HG03159 (cell line): Measurements from ENCODE around the gene SLITRK5.

Experiments
- ATAC-seq: cut with Tn5 transposase; IDR thresholded peaks from one replicate; pipeline ENCODE4 v1.9.1; 2021; ENCODE audit warnings: mild to moderate bottlenecking, moderate library complexity; ENCODE audit not compliant: unreplicated experiment

Gene SLITRK5

DNA sequence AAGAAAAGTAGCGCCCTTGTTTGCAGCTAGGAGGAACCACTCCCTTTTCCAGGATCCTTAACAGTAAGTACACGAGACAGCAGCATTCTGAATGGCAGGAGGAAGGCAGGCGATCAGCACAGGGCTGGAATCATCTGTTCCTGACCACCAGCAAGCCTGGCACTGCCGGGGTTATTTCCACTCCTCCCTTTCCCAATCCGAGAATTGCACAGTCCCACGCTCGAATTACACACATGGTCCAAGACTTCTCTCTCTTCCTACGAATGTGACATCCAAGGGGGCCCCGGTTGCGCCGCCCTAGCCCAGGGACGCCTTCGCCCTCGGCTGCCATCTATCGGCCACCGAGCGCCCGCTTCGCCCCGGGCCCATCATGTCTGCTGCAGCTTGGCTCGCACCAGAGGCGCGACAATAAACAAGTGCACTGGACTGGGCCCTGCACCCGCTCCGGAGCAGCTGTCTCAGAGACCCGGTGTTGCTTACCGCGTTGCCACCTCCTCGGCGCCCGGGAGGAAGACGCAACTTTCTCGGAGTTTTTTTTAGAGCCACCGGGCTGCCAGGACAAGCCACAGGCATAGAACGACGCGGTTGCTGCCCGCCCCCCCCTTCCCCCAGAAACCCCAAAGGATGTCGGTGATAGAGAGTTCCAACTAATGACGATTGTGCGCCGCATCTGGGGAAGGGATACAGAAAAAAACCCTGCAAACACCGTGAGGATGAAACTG is at the start of gene SLITRK5:
TSS of gene SLITRK5 (plus strand) at position 341 of the 722 bp plus-strand sequence. CDS start 4,018 bp downstream, outside the sequence.
- peak; percentile 92 for ATAC-seq

GRCh38 chr13:87622971-87623370 is 48.2 kb upstream of the SLITRK5 start:
- no peak for ATAC-seq

- ATAC-seq, result no peak
Measured at GRCh38 chr13:87656306-87656705, 14.9 kb upstream of the SLITRK5 start.

DNA sequence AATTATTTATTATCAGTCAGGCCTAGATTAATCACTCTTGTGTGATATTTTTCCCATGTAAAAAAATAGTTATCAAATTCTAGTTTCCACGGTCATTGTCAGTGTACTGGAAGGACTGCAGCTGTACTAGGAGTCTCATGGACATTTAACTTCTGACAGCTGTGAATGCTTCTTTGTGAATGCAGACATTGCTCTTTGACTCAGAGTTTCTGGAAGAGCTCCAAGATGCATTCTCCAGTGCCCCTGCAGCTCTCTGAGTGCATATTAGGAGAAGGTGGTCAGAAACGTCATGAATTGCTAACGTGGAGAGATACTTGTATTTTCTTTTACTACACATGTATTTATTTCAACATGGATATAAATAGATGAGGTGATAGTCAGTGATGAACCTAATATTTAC is 9.7 kb upstream of the SLITRK5 start:
- no peak for ATAC-seq

- no peak for ATAC-seq
Measured at GRCh38 chr13:87666831-87667230, 4.3 kb upstream of the SLITRK5 start.

GRCh38 chr13:87667686-87668085 is 3.5 kb upstream of the SLITRK5 start:
- ATAC-seq, result no peak

GRCh38 chr13:87669379-87669978 is 1.7 kb upstream of the SLITRK5 start:
- ATAC-seq, result peak; percentile 59

DNA sequence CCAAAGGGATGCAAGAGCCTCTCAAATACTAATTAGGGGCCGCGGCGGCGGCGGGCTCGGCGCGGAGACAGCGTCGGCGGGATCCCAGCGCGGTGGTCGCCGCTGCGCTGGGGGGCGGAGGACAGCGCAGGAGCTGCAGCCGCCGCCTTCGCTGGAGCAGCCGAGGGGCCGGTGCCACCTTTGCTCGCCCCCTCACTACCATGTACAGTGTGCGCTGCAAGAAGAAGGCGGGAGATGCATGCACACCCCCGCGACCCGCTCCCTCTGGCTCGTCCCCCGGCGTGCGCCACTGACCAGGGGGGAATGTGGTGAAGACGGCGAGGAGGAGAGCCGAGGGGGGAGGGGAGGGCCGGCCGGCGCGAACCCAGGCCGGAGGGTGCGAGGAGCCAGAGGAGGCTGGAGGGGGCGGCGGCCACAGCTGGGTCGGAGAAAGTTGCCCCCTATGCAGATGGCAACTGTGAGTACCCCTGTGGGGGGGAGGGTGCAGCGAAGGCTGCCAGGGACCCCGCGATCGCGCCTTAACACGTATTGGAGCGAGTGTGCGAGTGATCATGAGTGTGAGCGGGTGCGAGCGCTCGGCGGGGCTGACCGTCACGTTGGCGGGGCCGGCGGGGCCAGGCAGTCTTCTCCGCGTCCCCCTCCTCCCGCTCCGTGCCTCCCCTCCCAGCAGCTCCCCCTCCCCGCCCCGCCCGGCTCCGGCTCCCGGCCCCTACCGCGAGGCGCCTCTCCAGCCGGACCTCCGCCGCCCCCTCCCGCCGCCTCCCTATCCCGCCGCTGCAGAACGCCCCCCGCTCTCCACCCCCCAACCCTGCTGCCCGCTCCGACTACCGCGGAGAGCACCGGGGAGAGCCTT is 808 bp downstream of the SLITRK5 start:
- ATAC-seq, result no peak

GRCh38 chr13:87674247-87674738 is 3.1 kb downstream of the SLITRK5 start:
- no peak for ATAC-seq

- ATAC-seq, result no peak
Measured at GRCh38 chr13:87675851-87676250, 4.7 kb downstream of the SLITRK5 start.

GRCh38 chr13:87676254-87677042 is 5.3 kb downstream of the SLITRK5 start:
- ATAC-seq, result no peak

GRCh38 chr13:87677043-87677495 is 5.9 kb downstream of the SLITRK5 start:
- ATAC-seq, result no peak

- ATAC-seq, result no peak
Measured at GRCh38 chr13:87677496-87678371, 6.6 kb downstream of the SLITRK5 start.

GRCh38 chr13:87678372-87678752 is 7.2 kb downstream of the SLITRK5 start:
- no peak for ATAC-seq

DNA sequence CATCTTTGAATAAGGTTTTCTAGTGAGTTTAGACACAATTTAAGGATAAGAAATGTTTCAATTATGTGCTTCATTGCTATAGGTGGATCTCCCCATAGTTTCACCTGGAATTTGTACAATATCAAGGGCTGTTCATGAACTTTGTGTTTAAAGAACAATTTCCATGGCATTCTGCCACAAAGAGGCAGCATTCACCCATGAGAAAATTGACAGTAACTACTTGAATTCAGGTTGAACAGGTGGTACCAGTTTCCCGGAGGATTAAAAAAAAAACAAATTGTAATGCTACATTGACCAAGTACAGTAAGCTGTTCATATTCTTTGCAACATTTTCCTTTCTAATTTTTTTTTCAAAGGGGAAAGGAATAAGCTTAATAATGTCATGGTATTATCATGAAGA is 9.1 kb downstream of the SLITRK5 start:
- ATAC-seq, result no peak

- no peak for ATAC-seq
Measured at GRCh38 chr13:87684850-87685742, 13.9 kb downstream of the SLITRK5 start.

- no peak for ATAC-seq
Measured at GRCh38 chr13:87696458-87696857, 25.3 kb downstream of the SLITRK5 start.

GRCh38 chr13:87698268-87698667 is 27.1 kb downstream of the SLITRK5 start:
- ATAC-seq, result no peak

GRCh38 chr13:87709947-87710346 is 38.8 kb downstream of the SLITRK5 start:
- ATAC-seq, result no peak
